Ishikawa (cell line): Measurements from ENCODE around the gene SULT4A1.

Experiments used
- CEBPB ChIP-seq: IDR thresholded peaks from 2 replicates; pipeline ENCODE4 v1.6.1; 2012
- CREB1 ChIP-seq: IDR thresholded peaks from 2 replicates; pipeline ENCODE4 v1.6.1; 2012; ENCODE audit warnings: low read depth
- EGR1 ChIP-seq: IDR thresholded peaks from 2 replicates; pipeline ENCODE4 v1.6.1; 2012
- EP300 ChIP-seq: IDR thresholded peaks from 2 replicates; pipeline ENCODE4 v1.6.1; 2012; ENCODE audit warnings: borderline replicate concordance
- FOXM1 ChIP-seq: IDR thresholded peaks from 2 replicates; pipeline ENCODE4 v1.6.1; 2012; ENCODE audit warnings: low read depth, borderline replicate concordance
- MAX ChIP-seq: IDR thresholded peaks from 2 replicates; pipeline ENCODE4 v1.6.1; 2012
- NFIC ChIP-seq: IDR thresholded peaks from 2 replicates; pipeline ENCODE4 v1.6.1; 2012
- RAD21 ChIP-seq: IDR thresholded peaks from 2 replicates; pipeline ENCODE4 v1.6.1; 2012; ENCODE audit warnings: low read depth
- REST ChIP-seq: IDR thresholded peaks from 2 replicates; pipeline ENCODE4 v1.6.1; 2012; ENCODE audit warnings: low read depth, mild to moderate bottlenecking
- TAF1 ChIP-seq: IDR thresholded peaks from 2 replicates; pipeline ENCODE4 v1.6.1; 2012; ENCODE audit warnings: low read depth, mild to moderate bottlenecking
- TCF12 ChIP-seq: IDR thresholded peaks from 2 replicates; pipeline ENCODE4 v1.6.1; 2012; ENCODE audit warnings: low read depth
- TEAD4 ChIP-seq: IDR thresholded peaks from 2 replicates; pipeline ENCODE4 v1.6.1; 2012
- USF1 ChIP-seq: IDR thresholded peaks from 2 replicates; pipeline ENCODE4 v1.6.1; 2012
- YY1 ChIP-seq: IDR thresholded peaks from 2 replicates; pipeline ENCODE4 v1.6.1; 2012; ENCODE audit warnings: low read depth
- ZBTB7A ChIP-seq: IDR thresholded peaks from 2 replicates; pipeline ENCODE4 v1.6.1; 2012; ENCODE audit warnings: low read depth

SULT4A1 gene

GRCh38 chr22:43904412-43904811 lies 42.1 kb upstream of the SULT4A1 start:
- TF ChIP-seq RAD21, result peak; percentile 18; the same call in 1 of the 2 replicates

- TF ChIP-seq REST (no peak), USF1 (no peak), FOXM1 (no peak), ZBTB7A (no peak), CREB1 (no peak)
Observed at GRCh38 chr22:43901976-43902643, 39.8 kb upstream of the SULT4A1 start.

- TF ChIP-seq FOXM1 (no peak), TAF1 (no peak), RAD21 (no peak), EGR1 (no peak), ZBTB7A (no peak), NFIC (no peak), CREB1 (no peak)
Observed at GRCh38 chr22:43900206-43900605, 37.9 kb upstream of the SULT4A1 start.

GRCh38 chr22:43897751-43898261 lies 35.5 kb upstream of the SULT4A1 start:
- TF ChIP-seq CREB1 (no peak), TCF12 (no peak), CEBPB (no peak), ZBTB7A (no peak), REST (no peak), FOXM1 (no peak), YY1 (no peak), EP300 (no peak), TEAD4 (no peak)

- TF ChIP-seq CREB1 (no peak), NFIC (no peak), CEBPB (no peak), MAX (no peak), RAD21 (no peak), TCF12 (no peak), ZBTB7A (no peak), TAF1 (no peak), USF1 (no peak), YY1 (no peak), REST (no peak)
Observed at GRCh38 chr22:43895986-43896645, 33.8 kb upstream of the SULT4A1 start.
